ENCODE measurements around the gene SLC39A11. TPM values are rescaled to one million over a fixed set of nuclear protein-coding genes. Genes with fewer than 3 reads are reported as not detected.
A peak's percentile ranks its signal among the peaks of the same experiment; 100 is the strongest.
"Not testable (repeated sequence)": the region's sequence is repeated elsewhere in the genome, so short reads cannot be mapped to it uniquely, and the experiment has no call there.

SLC39A11 gene
- total RNA-seq, 1 experiment from 2014 or later = 57.1 TPM

DNA sequence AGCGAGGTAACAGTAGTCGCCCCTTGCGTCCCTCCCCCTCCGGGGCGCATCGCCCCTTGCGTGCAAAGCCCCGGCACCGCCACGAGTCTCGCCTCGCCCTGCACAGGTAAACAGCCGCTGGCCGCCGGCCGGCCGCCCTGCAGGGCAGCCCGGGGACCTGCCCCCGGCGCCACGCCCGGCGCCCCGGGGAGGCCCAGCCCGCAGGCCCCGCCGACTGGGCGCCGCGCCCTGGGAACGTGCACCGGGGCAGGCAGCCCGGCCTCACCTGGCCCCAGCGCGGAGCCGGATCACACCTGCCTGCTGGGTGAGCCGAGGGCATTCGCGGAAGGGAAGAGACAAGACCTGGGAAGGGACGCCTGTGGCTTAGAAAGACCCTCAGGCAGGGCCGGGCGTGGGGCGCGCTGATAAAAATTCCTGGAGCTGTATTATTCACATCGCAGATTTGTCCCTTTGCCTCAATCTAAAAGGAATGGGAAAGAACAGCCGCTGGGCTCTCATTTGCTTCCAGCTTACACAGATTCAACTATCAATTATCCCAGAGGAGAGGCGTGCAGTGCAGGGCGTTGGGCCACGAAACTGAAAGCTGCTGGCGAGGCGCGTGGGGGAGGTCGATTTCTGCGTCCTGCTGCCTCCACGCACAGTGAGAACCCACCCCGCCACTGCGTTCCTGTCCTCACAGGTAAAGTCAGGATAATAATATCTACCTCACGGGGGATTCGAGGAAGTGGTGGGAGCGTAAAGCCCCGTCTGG, 451.9 kb downstream of the SLC39A11 start:
- H3K27ac ChIP-seq = peak overlapping the region; percentile 46
- peak overlapping the region; percentile 45 for H3K4me3 ChIP-seq
- peak overlapping the region; percentile 75 for H3K4me2 ChIP-seq
- H3K4me1 ChIP-seq (replicated peaks; ENCODE audit: insufficient read depth) = peaks cover 24% of the 10 kb centered on the region
- peak overlapping the region; percentile 76 for H2AFZ ChIP-seq
- peak; percentile 69 to 84 for DNase-seq
- ChIA-PET CTCF (no interaction called here), POLR2A (ENCODE audit: unreplicated experiment) (interaction anchor here (0.5 kb wide), 1 partner anchor 31 kb away, joined by 3 read pairs; no protein-coding TSS in a partner anchor)
- intact Hi-C loops (cut with micrococcal nuclease; ENCODE audit: unreplicated experiment) = loop anchor here (1.0 to 2.0 kb wide), 3 partner anchors 44 to 76 kb away; no protein-coding TSS in a partner anchor
- no peaks in the 10 kb centered on the region for H3K9me2 ChIP-seq (ENCODE audit: insufficient read depth)
- no peaks in the 10 kb centered on the region for H3K27me3 ChIP-seq (ENCODE audit: insufficient read depth, low read depth)
- no peaks in the 10 kb centered on the region for H3K36me3 ChIP-seq (ENCODE audit: low read depth)
- TSS peak; percentile 84 for BruUV-seq (replicated peaks)
- no peaks in the 10 kb centered on the region for H4K20me1 ChIP-seq (ENCODE audit: insufficient read depth)
- H3K9me3 ChIP-seq (ENCODE audit: insufficient read depth, low read depth) = 0 out of 2 replicates have a peak, but pooled peaks cover 5% of the 10 kb centered on the region
- H3F3A ChIP-seq (ENCODE audit: insufficient read depth, low read depth) = peaks cover 18% of the 10 kb centered on the region
- TF ChIP-seq, protein P1, sequence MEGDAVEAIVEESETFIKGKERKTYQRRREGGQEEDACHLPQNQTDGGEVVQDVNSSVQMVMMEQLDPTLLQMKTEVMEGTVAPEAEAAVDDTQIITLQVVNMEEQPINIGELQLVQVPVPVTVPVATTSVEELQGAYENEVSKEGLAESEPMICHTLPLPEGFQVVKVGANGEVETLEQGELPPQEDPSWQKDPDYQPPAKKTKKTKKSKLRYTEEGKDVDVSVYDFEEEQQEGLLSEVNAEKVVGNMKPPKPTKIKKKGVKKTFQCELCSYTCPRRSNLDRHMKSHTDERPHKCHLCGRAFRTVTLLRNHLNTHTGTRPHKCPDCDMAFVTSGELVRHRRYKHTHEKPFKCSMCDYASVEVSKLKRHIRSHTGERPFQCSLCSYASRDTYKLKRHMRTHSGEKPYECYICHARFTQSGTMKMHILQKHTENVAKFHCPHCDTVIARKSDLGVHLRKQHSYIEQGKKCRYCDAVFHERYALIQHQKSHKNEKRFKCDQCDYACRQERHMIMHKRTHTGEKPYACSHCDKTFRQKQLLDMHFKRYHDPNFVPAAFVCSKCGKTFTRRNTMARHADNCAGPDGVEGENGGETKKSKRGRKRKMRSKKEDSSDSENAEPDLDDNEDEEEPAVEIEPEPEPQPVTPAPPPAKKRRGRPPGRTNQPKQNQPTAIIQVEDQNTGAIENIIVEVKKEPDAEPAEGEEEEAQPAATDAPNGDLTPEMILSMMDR (conservative IDR thresholded peaks at IDR 0.05) = no peak
- TF ChIP-seq EZH2 (IDR thresholded peaks at IDR 0.05; ENCODE audit: low read depth) = no peak
- no peaks in the 10 kb centered on the region for H3K79me2 ChIP-seq (ENCODE audit: low read depth)

DNA sequence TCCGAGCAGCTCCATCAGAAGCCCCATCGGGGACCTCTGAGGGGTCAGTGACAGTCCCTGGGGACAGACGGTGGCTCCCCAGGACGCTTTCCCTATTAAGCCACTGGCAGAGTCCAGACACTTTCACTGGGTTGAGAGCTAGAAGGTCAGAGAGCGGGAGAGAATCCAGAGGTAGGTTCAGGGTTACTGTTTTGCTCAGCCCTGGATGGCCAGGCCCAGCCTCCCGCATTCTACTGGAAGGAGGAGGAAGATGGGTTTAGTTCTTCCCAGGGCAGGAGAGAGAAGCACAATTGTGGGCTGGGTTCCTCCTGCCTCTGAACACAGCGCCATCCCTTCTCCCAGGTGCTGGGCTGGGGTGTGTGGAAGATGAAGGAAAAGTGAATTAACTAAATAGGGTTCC, 452.8 kb downstream of the SLC39A11 start:
- H3K27ac ChIP-seq = peak overlapping the region; percentile 46; the same call in 1 of the 2 replicates

DNA sequence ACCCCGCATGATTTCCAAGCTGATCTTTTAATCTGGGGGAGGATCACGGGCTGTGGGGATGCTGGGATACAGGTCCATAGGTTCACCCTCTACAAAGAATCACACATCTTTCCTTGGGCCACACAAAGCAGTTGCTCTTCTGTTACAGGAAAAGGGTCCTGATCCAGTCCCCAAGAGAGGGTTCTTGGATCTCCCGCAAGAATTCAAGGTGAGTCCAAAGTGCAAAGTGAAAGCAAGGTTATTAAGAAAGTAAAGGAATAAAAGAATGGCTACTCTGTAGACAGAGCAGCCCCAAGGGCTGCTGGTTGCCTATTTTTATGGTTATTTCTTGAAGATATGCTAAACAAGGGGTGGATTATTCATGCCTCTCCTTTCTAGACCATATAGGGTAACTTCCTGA, 453.6 kb downstream of the SLC39A11 start:
- Histone ChIP-seq H3K4me1 (replicated peaks; ENCODE audit: insufficient read depth) (peaks cover 40% of the 10 kb centered on the region), H3F3A (ENCODE audit: insufficient read depth, low read depth) (peaks cover 28% of the 10 kb centered on the region)
- BruUV-seq (replicated peaks); H2AFZ ChIP-seq; intact Hi-C loops (cut with micrococcal nuclease; ENCODE audit: unreplicated experiment); H3K4me3 ChIP-seq; H4K20me1 ChIP-seq (ENCODE audit: insufficient read depth); H3K27ac ChIP-seq; DNase-seq; H3K4me2 ChIP-seq; H3K27me3 ChIP-seq (ENCODE audit: insufficient read depth, low read depth); POLR2A ChIA-PET (ENCODE audit: unreplicated experiment); H3K79me2 ChIP-seq (ENCODE audit: low read depth); H3K9me3 ChIP-seq (ENCODE audit: insufficient read depth, low read depth); H3K36me3 ChIP-seq (ENCODE audit: low read depth); H3K9me2 ChIP-seq (ENCODE audit: insufficient read depth); CTCF ChIA-PET: not testable (repeated sequence)

More for the DNA sequence above, 452.8 kb downstream of the SLC39A11 start:
- no peak for TF ChIP-seq EZH2 (IDR thresholded peaks at IDR 0.05; ENCODE audit: low read depth)
- BruUV-seq (replicated peaks) = no TSS peak
- no peaks in the 10 kb centered on the region for H3K27me3 ChIP-seq (ENCODE audit: insufficient read depth, low read depth)
- H3K9me3 ChIP-seq (ENCODE audit: insufficient read depth, low read depth) = 0 out of 2 replicates have a peak, but pooled peaks cover 5% of the 10 kb centered on the region
- no peaks in the 10 kb centered on the region for H3K36me3 ChIP-seq (ENCODE audit: low read depth)
- peak; percentile 20 to 42 for DNase-seq
- peak overlapping the region; percentile 75 for H3K4me2 ChIP-seq
- H2AFZ ChIP-seq = no peak overlapping the region
- H3K79me2 ChIP-seq (ENCODE audit: low read depth) = no peaks in the 10 kb centered on the region
- H4K20me1 ChIP-seq (ENCODE audit: insufficient read depth) = no peaks in the 10 kb centered on the region
- CTCF ChIA-PET = no interaction called here
- intact Hi-C loops (cut with micrococcal nuclease; ENCODE audit: unreplicated experiment) = loop anchor here (1.0 to 2.0 kb wide), 3 partner anchors 45 to 77 kb away; no protein-coding TSS in a partner anchor
- no peaks in the 10 kb centered on the region for H3K9me2 ChIP-seq (ENCODE audit: insufficient read depth)
- H3K4me1 ChIP-seq (replicated peaks; ENCODE audit: insufficient read depth) = peaks cover 33% of the 10 kb centered on the region
- POLR2A ChIA-PET (ENCODE audit: unreplicated experiment) = no interaction called here
- peak overlapping the region; percentile 45; the same call in 1 of the 2 replicates for H3K4me3 ChIP-seq
- peaks cover 22% of the 10 kb centered on the region for H3F3A ChIP-seq (ENCODE audit: insufficient read depth, low read depth)

DNA sequence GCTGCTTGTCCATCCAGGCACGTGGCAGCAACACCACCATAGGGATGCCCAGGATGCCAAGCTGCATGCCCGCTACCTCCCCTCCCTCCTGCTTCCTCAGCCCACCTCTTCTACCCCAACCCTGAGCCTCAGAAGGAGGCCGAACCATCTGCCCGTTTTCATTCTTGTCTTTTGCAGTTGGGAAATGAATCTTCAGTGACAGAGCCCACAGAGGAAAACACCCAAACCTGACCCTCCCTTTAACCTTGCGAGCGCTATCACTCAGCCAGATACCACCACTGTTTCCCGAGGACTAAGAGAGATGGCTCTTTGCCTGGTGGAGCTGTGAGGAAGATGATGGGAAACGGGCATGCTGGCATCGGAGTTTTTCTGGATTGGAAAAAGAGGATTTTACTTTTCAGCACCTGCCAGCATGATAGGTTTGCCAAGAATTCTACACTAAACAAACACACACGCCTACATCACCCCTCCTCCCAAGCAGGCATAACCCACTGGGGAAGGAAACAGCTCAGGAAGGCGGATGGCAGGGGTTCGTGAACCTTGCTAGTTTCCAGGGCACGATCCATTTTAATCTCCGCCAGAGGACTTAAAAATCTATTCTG, 457.4 kb downstream of the SLC39A11 start:
- Histone ChIP-seq H3K4me3 (no peak overlapping the region), H4K20me1 (ENCODE audit: insufficient read depth) (no peaks in the 10 kb centered on the region), H3K9me2 (ENCODE audit: insufficient read depth) (no peaks in the 10 kb centered on the region), H3K4me2 (peak overlapping the region; percentile 46), H3K27ac (no peak overlapping the region), H2AFZ (no peak overlapping the region), H3K4me1 (replicated peaks; ENCODE audit: insufficient read depth) (peaks cover 29% of the 10 kb centered on the region), H3K9me3 (ENCODE audit: insufficient read depth, low read depth) (no peaks in the 10 kb centered on the region), H3F3A (ENCODE audit: insufficient read depth, low read depth) (peaks cover 20% of the 10 kb centered on the region), H3K36me3 (ENCODE audit: low read depth) (no peaks in the 10 kb centered on the region), H3K27me3 (ENCODE audit: insufficient read depth, low read depth) (no peaks in the 10 kb centered on the region), H3K79me2 (ENCODE audit: low read depth) (no peaks in the 10 kb centered on the region)
- no peak for DNase-seq
- intact Hi-C loops (cut with micrococcal nuclease; ENCODE audit: unreplicated experiment) = loop anchor here (2.0 kb wide), 1 partner anchor 48 kb away; no protein-coding TSS in a partner anchor
- BruUV-seq (replicated peaks) = no TSS peak
- TF ChIP-seq, protein P1 (conservative IDR thresholded peaks at IDR 0.05) = no peak
- no peak for TF ChIP-seq EZH2 (IDR thresholded peaks at IDR 0.05; ENCODE audit: low read depth)
- CTCF ChIA-PET = interaction anchor here (0.8 kb wide), 1 partner anchor 90 kb away, joined by 3 read pairs; no protein-coding TSS in a partner anchor
- POLR2A ChIA-PET (ENCODE audit: unreplicated experiment) = interaction anchor here (0.6 to 1.2 kb wide), 2 partner anchors 43 to 46 kb away, joined by 3 to 4 read pairs; no protein-coding TSS in a partner anchor

All from PC-9 (cell line).